A172 (cell line): Measurements from ENCODE around the gene SELENOM. TPM values are rescaled to one million over a fixed set of nuclear protein-coding genes. Genes with fewer than 3 reads are reported as not detected.
"Not testable (repeated sequence)": the region's sequence is repeated elsewhere in the genome, so short reads cannot be mapped to it uniquely, and the experiment has no call there.

Experiments used
- DNase-seq: peaks from one replicate; pipeline ENCODE4 v3.0.0-alpha.2; 2015; ENCODE audit warnings: low spot score
- total RNA-seq: library from RNA; depleted of rRNA; stranded (reverse); fragments of >200 nt; shearing (Covaris generic); gene quantifications from 2 replicates; pipeline ENCODE4 v1.2.3, GENCODE V29; 2014

Gene SELENOM
- total RNA-seq, 1 experiment from 2014 or later, result 162 TPM

DNA sequence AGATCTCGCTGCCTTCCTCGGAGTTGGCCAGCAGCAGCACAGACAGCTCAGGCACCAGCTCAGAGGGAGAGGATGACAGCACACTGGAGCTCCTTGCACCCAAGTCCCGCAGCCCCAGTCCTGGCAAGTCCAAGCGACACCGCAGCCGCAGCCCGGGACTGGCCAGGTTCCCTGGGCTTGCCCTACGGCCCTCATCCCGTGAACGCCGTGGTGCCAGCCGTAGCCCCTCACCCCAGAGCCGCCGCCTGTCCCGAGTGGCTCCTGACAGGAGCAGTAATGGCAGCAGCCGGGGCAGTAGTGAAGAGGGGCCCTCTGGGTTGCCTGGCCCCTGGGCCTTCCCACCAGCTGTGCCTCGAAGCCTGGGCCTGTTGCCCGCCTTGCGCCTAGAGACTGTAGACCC, 26.5 kb upstream of the SELENOM start:
- no peak for DNase-seq

DNA sequence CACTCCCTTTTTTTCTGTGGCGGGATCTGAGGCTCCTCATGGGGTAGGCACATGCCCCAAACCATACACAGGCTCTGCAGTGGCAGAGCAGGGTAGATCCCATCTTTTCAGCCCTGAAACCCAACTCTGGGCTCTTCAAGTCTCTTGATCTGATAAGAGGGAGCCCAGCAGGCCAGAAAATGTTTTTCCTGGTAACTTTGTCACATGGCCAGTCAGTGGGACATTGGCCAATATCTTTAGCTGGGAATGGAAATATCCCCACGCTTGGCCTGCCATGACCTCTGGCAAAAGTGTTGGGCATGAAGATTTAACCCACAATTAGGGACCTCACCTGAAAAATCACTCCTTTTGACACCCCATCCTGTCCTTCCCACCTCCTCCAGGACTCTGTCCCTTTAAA, 23.5 kb upstream of the SELENOM start:
- no peak for DNase-seq

DNA sequence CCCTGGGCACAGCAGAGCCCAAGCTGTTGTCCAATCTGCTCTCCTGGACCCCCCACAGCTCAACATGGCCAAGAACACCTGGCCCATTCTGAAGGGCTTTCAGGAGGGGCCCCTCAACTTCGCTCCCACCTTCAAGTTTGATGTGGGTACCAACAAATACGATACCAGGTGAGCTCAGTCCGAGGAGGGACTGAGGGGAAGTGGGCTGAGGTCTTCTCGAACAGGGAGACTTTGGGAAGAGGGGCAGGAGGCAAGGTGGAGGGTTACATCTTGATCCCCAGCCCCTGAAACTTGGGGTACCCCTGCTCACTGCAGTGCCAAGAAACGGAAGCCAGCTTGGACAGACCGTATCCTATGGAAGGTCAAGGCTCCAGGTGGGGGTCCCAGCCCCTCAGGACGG, 20.8 kb upstream of the SELENOM start:
- no peak for DNase-seq

DNA sequence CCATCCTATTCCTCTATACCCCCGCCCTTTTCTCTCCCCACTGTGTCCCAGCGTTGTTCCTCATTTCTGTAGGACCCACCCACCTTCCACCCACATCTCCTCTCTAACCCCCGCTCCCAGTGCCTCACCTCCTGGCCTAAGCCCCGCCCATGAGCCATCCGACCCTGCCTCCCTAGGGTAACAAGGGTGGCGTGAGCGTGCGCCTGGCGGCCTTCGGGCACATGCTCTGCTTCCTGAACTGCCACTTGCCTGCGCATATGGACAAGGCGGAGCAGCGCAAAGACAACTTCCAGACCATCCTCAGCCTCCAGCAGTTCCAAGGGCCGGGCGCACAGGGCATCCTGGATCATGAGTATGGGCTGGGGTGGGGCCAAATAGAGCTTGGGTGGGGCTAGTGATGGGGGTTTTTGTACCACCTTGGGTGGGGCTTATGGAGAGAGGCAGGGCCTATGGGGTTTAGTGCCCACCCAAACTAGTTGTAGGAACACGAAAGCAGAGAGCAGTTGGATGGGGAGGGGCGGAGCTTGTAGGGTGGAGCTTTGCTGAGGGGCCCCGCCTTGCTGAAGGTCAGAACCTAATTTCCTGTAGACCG, 19.9 kb upstream of the SELENOM start:
- no peak for DNase-seq

DNA sequence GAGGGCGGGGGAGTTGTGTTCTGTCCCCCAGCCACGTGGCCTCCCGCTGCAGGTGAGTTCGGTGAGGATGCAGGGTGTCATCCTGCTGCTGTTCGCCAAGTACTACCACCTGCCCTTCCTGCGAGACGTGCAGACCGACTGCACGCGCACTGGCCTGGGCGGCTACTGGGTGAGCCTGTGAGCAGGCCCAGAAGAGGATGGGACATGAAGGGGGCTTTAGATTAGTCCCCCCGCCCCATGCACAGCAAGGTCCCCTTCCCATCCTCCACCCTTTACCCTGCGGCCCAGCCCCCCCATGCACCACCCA, 19.5 kb upstream of the SELENOM start:
- DNase-seq, result no peak

DNA sequence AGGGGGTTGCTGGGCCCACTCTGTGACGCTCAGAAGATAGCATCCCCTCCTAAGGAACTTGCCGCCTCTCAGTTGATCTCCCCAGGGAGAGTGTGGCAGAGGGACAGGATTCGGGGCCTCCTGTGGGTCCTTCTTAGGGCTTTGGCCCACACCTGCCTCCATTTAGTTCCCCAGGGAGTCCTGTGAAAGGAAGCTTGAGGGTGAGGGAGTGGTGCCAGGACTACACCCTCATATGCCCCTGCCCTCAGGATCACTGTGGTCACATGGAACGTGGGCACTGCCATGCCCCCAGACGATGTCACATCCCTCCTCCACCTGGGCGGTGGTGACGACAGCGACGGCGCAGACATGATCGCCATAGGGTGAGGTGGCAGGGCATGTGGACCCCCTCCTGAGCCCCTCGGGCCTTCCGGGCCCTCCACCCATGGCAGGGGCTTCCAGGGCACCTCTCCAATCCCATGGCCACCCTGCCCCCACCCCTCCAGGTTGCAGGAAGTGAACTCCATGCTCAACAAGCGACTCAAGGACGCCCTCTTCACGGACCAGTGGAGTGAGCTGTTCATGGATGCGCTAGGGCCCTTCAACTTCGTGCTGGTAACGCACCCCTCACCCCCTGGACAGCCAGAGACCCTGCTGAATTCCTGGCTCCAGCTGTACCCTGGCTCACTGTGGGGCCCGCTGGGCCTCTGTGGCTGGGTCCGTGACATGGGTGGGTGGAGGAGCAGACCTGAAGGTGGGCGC, 18.9 kb upstream of the SELENOM start:
- DNase-seq, result no peak

DNA sequence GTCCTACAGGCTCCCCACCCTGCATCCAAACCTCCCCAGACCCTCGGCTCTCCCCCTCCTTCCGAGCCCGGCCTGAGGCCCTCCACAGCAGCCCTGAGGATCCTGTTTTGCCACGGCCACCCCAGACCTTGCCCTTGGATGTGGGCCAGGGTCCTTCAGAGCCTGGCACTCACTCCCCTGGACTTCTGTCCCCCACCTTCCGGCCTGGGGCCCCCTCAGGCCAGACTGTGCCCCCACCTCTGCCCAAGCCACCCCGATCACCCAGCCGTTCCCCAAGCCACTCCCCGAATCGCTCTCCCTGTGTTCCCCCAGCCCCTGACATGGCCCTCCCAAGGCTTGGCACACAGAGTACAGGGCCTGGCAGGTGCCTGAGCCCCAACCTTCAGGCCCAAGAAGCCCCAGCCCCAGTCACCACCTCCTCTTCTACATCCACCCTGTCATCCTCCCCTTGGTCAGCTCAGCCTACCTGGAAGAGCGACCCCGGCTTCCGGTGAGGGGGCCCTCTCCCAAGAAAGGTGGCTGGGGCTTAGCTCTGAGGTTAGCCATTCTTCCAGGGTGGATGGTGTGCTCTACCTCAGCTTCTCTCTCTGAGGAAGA, 18.3 kb upstream of the SELENOM start:
- no peak for DNase-seq

DNA sequence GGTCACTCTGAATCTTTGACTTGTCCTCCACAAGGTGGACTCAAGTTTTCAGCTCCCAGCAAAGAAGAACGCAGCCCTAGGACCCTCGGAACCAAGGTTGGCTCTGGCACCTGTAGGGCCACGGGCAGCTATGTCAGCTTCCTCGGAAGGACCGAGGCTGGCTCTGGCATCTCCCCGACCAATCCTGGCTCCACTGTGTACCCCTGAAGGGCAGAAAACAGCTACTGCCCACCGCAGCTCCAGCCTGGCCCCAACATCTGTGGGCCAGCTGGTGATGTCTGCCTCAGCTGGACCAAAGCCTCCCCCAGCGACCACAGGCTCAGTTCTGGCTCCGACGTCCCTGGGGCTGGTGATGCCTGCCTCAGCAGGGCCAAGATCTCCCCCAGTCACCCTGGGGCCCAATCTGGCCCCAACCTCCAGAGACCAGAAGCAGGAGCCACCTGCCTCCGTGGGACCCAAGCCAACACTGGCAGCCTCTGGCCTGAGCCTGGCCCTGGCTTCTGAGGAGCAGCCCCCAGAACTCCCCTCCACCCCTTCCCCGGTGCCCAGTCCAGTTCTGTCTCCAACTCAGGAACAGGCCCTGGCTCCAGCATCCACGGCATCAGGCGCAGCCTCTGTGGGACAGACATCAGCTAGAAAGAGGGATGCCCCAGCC, 17.6 kb upstream of the SELENOM start:
- no peak for DNase-seq

DNA sequence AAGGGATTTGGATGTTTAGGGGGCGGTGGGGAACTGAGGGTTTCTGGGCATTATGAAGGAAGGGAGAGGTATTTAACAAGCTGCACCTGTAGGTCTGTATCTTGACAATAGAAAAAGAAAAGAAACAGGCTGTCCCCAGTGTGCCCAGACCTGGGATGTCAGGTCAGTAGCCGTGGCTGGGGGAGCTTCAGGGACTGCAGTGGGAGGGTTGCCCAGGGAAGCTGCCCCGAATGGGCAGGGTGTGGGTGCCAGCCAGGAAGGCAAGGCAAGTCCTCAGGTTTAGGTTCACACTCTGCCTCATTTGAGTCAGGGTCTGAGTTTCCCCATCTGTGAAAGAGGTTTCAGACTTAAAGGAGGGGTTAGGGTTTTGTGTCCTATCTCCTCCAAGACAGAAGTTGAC, 16.9 kb upstream of the SELENOM start:
- no peak for DNase-seq

DNA sequence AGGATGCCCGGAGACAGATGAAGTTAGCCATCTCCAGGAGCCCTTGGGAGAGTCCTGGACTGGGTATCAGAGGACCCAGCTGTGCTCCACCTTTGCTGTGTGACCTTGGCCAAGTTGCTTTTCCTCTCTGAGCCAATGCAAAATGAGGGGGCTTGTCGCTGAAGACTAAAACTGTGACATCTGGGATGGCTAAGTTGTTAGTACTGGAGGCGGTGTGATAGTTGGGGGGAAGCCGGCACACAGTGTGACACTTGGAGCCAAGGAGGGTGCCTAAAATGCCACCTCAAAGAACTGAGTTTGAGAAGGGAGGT, 15.9 kb upstream of the SELENOM start:
- DNase-seq, result no peak

DNA sequence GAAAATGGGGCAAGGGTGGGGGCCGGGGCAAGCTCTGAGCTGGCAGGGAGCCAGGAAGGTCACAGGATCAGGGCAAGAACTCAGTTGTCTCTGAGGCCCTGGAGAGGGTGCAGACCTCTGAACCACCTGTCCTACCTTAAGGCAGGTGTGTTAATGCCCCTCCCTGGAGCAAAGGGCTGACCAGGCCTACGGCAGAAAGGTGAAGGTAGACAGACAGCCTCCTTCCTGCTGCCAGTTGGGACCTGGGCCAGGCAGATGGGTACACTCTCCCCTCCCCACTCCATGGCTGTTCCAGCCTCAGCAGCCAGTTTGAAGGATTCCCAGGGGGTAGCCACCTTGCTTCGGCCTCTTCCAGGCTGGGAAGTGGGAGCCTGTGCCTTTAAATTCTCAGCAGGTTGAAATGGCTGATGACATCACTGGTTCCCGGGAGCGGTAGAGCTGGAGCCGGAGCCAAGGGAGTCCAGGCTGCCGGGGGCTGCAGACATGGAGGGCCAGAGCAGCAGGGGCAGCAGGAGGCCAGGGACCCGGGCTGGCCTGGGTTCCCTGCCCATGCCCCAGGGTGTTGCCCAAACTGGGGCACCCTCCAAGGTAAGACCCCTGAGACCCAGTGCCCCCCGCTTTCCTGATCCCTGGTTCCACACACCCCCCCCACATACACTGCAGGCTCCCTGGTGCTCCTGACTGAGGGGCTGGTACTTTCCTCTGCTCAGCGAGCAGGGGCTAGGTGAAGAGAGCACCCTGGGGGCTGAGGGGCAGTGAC, 15.3 kb upstream of the SELENOM start, which contains the start of gene INPP5J:
Gene INPP5J (plus strand): TSS at position 435 of the 760 bp plus-strand sequence. CDS start 49 bp downstream, at position 484.
- peak; percentile 28 for DNase-seq

DNA sequence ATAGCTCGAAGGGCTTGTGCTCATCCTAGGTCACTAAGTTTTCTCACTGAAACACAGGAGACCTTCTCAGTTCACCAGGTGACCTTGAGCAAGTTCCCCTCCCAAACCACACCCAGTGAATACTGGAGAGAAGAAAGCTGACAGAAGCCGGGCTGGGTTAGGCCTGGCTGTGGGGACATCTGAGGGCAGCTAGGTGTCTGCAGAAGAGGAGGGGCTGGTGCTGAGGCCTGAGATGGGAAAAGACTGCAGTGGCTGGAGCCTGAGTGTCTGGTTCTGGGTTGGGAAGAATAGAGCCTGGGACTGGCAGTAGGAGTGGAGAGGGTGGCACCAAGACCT, 14.8 kb upstream of the SELENOM start:
- no peak for DNase-seq

DNA sequence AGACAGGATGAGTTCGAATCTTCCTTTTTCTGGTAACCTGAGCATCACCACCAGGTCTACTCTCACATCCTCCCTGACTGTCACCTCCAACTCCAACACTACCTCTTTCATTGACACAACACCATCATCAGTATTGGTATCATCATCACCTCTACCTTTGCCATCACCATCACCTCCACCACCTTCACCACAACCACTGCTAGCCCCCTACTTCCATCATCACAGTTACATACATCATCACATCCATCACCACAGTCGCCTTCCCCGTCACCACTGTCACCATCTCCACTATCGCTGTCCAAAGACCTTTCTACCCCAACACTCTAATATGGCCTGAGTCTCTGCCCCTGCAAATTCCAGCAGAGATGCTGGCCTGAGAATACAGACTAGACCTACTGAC, 14.0 kb upstream of the SELENOM start:
- no peak for DNase-seq

DNA sequence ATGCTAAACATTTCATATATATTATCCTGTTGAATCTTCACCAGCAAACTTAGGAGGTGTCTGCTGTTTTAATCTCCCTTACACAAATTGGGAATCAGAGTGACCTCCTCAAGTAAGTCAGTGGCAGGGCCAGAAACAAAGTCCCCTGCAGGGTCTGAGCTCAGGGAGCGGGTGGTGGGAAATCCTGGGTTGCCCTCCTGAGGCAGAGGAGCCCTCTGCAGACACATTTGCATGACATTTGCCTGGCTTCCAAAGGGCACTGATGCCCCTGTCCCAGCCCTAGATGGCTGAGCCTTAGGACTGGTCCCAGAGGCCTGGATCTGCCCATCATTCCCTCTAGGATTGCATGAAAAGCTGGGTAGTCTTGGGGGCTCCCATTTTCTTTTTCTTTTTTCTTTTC, 13.3 kb upstream of the SELENOM start:
- no peak for DNase-seq

DNA sequence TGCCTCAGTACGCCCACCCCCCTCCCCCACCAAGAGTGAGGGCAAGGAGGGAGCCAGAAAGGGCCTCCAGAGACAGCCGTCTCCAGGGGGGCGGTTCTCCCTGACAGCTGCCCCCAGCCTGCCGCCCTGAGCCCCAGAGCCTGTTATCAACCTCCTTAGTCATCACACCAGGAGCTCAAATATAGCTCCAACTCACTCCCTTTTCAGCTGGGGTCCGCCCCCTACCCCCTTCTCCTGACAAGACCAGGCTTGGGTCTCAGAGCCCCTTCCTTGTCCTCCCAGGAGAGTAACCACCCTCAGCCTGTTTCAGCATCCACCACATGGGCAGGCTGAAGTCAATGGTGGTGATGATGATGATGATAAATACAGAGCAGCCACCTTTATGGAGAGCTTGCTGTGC, 12.9 kb upstream of the SELENOM start:
- DNase-seq, result no peak

DNA sequence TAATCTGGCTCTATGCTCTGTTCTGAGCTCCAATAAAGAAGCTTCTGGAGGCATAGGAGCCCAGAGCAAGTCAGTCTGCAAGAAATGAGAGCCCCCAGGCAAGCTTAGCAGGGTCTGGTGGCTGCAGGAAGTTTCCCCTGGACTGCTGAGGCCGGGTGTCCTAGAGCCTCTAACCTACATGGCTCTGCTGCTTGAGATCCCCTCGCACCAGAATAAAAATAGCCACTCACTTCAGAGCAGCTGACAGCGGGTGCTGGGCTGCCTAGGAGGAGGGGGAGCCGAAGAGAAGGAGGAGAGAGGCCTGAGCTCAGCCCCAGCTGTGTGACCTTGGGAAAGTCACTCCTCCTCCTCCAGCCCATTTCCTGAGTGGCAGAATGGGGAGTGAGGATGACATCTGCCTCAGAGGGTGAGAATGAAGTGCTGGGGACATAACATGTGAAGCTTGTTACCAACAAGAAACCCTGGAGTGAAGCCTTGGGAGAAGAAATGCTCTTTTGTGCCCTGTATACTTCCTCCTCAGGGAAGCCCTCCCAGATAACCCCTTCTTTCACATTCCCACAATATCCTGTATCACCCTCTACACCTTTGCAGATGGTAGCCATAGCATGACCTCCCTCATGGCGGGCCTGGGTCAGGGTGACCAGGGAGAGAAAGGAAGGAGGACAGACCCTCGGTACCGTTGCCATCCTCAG, 11.8 kb upstream of the SELENOM start:
- DNase-seq, result no peak

DNA sequence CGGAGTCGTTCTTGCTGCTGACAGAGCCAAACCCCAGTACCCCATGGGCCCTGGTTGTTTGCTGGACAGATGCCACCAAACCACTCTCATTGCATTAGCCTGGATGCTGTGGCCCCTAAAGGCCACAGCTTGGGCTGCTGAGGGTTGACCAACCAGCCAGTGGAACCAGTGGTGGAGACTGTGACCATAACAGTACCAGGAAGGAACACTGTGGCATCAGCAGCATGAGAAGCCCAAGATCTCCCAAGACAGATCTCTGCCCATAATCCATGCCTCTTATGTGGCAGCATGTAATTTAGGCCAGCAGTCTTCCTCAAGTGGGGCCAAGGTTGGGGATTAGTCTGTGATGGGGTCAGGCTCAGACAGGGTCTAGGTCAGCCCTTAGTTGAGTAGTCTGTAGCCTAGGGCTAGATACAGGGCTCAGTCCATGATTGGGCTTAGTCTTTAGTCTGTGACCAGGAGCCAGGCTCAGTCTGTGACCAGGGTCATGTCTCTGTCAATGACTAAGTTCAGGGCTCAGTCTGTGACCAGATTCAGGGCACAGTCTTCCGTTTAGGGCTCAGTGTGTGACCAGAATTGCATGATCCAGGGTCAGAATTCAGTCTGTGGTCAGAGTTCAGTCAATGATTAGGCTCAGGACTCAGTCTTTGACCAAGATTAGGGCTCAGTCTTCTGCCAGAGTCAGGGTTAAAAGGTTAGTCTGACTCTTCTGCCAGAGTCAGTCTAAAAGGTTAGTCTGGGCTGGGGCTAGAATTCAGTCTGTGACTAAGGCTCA, 10.9 kb upstream of the SELENOM start:
- DNase-seq, result no peak

DNA sequence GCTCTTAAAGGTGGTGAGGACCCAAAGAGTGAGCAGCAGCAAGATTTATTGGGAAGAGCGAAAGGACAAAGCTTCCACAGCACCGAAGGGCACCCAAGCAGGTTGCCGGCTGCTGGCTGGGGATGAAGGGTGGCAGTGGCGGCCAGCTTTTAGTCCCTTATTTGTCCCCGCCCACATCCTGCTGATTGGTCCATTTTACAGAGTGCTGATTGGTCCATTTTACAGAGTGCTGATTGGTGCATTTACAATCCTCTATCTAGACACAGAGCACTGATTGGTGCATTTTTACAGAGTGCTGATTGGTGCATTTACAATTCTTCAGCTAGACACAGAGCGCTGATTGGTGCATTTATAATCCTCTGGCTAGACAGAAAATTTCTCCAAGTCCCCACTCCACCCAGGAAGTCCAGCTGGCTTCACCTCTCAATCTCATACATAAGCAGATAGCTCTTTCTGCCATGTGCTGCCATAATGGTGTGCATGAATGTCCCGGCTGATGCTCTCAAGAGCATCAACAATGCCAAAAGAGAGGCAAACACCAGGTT, 5.3 kb upstream of the SELENOM start:
- not testable (repeated sequence) for DNase-seq

DNA sequence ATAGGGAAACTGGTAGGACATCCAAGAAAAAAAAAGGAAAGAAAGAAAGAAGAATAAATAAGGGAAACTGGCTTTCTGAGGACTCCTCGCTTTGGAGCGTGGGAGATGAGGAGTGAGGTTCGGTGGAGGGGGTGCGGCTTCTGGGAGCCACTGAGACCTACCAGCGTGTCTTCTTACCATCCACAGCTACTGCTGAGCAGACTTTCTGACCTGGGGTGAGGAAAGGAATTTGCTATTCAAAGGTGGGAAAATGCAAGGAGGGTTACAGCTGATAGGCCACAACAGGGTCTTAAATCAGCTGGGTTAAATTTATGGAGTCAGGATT, 488 bp upstream of the SELENOM start:
- DNase-seq, result no peak

DNA sequence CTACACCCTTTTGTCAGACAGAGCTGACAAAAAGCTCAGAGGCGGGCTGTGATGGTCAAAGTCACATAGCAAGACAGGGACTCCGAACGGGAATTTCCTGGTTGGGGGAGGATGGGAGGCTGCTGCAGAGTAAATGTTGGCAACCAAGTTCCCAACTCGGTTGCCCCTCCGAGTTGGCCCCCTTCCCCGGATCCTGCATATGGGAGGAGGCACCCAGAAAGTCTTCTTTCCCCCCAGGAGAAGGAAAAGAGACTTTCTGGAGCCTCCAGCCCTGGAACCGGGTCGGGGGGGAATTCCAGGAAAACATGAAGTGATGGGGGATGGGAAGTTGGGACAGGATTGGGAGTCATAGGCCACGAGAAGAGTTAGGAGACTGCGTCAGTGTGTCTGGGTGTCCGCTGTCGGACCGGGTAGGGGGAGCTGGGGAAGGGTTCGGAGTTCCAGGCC, 614 bp downstream of the SELENOM start:
- DNase-seq, result no peak

DNA sequence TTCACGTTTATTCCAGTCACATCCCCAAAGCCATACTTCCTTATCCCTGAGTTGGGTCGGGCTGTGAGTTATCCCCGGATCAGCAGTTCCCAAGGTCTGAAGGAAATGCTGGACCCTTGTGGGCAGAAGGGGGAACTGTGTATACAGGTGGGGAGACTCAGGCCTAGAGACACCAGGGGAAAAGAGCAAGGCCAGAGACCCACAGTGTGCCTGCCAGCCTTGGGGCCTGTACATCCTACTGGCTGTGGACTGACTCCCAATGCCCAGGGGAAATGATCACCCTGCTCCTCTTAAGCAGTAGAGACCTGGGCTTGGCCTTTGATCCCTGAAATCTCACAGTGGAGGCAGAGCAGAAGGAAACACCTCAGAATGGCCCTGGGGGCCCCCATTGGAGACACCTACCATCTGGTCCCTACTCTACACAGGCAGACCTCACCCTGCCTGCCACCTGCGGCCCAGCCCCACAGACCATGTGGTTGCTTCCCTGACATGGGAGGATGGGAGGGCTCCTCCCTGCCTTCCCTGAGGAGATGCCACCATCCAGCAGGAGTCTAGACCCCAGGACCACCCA, 1.3 kb downstream of the SELENOM start:
- no peak for DNase-seq
